DMS 273 (cell line): ENCODE data around the gene TOP2A.

Source experiments
- DNase-seq: peaks from one replicate; lab custom pipeline; 2025; ENCODE audit not compliant: unreplicated experiment; lab: John Stamatoyannopoulos, UW

The TOP2A gene

DNA sequence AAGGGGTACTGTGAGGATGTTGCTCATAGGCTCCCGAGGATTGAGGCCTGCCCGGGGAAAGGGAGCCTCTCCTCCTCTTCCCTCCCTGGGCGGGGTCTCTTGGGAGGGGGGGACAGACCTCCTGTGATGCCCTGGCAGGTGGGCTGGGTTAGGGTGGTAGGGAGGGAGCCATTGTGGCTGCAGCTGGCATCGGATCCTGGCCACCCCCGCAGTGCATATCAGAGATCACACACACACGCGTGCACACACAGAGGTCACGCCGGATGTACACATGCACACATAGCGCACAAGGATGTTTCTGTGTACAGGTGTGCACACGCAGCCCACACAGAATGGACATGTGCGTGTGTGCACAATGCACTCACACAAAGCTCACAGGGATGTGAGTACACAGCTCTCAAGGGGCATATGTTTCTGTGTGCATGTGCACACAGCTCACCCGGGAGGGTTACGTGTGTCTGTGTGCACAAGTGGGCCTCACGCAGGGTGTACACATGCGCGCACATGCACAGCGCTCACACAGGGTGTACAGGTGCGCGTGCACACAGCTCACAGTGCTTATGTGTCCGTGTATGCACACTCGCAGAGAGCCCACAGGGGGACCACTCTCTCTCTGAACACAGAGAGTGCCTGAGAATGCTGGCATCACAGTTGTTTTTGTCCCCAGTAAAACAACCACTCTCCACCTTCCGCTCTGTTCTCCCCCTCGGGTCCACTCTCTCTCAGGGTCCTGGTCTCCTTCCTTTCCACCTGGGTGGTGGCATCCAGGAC, 55.6 kb downstream of the TOP2A start:
- no peak for DNase-seq

DNA sequence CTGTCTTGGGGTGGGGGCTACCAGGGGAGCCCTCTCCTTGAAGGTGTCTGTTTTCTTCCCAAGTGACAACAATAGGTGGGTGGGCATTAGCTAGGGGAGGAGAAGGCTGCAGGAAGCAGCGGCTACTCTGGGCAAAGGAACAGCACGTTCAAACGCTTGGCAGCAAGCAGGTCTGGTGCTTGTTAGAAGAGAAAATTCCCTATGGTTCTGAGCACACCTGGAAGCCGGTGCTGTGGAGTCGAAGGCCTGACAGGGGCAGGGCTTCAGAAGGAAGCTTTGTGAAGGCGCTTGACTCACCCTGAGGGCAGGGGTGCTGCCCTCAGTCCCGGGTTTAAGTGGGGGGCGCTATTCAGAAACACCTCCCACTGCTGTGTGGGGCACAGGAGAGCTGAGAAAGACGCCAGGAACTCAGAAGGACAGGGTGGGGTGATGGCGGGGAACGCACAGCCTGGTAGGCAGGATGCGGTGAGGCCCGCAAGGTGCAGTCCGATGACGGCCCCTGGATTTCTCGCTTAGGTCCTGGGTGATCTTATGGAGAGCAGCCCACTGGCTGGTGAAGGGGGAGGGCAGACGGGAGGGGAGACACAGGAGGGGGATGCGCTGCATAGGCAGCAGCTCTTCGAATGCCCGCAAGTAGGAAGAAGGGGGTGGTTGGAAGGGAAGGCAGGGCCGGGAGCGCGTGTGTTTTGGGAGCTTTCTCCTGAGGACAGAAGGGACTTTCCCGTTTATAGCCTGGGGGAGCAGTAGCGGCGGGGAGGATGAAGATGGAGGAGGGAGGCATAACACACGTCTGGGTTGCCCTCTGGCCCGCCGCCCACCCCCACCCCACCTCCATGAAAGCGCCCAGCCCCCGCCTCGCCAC, 56.4 kb downstream of the TOP2A start:
- DNase-seq: no peak

DNA sequence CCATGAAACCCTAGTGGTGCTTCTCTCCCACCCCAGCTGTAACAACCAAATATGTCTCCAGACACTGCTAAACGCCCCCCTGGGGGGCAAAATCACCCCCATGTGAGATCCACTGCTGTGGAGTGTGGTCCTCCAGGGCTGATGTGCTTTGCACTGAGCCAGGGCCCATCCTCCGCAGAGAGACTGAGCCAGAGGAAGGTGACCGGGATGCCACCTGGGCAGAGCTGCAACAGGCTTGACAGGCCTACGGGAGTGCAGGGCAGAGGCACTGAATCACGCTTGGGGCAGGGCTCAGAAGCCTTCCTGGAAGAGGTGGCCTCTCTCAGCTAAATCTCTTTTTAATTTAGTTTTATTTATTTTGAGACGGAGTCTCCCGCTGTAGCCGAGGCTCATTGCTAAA, 57.6 kb downstream of the TOP2A start:
- no peak for DNase-seq

DNA sequence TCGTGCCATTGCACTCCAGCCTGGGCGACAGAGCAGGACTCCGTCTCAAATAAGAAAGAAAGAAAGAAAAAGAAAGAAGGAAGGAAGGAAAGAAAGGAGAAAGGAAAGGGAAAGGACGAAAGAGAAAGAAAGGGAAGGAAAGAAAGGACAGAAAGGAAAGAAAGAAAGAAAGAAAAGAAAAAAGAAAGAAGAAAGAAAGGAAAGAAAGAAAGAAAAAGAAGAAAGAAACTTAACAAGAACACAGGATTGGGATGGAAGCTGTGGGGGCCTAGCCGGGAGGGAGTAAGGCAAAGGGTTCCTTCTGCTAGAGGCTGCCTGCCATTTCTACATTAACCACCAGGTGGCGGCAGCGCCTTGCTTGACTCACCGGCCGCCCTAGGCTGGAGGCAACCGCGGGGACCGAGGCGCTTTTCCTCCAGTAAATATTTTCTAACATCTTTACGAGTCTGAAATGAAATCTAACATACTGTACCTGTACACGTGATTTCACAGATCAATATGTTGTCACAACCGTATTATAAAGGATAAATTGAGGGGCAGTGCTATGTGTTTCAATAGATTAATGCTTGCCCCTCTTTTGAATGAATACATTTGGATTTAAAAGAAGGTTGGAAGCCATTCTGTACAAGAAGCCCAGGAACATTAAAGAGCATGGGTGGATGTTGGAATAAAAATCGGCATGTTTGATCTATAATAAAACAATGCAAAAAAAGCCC, 59.2 kb downstream of the TOP2A start:
- peak; percentile 95 for DNase-seq

DNA sequence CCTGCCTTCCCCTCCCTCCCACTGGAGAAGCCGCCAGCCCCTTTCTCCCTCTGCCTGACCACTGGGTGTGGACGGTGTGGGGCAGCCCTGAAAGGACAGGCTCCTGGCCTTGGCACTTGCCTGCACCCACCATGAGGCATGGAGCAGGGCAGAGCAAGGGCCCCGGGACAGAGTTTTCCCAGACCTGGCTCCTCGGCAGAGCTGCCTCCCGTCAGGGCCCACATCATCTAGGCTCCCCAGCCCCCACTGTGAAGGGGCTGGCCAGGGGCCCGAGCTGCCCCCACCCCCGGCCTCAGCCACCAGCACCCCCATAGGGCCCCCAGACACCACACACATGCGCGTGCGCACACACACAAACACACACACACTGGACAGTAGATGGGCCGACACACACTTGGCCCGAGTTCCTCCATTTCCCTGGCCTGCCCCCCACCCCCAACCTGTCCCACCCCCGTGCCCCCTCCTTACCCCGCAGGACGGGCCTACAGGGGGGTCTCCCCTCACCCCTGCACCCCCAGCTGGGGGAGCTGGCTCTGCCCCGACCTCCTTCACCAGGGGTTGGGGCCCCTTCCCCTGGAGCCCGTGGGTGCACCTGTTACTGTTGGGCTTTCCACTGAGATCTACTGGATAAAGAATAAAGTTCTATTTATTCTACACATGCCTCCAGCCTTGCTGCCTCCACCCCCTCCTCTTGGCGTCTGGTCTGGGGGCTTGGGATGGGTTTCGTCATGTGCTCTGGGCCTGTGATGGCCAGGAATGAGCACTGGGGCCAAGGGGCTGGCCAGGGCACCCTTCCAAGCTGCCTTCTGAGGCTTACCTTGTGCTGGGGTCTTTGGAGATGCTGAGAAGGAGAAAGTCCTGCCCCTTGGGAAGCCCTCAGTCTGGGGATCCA, 60.5 kb downstream of the TOP2A start:
- no peak for DNase-seq

DNA sequence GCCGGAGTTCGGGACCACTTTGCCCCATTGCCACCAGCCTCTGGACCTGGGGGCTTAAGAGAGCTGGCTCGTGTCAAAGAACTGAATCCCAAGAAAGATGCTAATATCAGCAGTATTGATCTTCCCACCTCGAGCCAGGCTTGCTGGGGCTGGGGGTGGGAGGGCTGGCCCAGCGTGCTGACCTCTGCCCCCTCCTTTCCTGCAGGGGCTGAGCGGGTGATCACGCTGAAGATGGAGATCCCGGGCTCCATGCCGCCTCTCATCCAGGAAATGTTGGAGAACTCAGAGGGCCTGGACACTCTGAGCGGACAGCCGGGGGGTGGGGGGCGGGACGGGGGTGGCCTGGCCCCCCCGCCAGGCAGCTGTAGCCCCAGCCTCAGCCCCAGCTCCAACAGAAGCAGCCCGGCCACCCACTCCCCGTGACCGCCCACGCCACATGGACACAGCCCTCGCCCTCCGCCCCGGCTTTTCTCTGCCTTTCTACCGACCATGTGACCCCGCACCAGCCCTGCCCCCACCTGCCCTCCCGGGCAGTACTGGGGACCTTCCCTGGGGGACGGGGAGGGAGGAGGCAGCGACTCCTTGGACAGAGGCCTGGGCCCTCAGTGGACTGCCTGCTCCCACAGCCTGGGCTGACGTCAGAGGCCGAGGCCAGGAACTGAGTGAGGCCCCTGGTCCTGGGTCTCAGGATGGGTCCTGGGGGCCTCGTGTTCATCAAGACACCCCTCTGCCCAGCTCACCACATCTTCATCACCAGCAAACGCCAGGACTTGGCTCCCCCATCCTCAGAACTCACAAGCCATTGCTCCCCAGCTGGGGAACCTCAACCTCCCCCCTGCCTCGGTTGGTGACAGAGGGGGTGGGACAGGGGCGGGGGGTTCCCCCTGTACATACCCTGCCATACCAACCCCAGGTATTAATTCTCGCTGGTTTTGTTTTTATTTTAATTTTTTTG, 61.6 kb downstream of the TOP2A start:
- no peak for DNase-seq

DNA sequence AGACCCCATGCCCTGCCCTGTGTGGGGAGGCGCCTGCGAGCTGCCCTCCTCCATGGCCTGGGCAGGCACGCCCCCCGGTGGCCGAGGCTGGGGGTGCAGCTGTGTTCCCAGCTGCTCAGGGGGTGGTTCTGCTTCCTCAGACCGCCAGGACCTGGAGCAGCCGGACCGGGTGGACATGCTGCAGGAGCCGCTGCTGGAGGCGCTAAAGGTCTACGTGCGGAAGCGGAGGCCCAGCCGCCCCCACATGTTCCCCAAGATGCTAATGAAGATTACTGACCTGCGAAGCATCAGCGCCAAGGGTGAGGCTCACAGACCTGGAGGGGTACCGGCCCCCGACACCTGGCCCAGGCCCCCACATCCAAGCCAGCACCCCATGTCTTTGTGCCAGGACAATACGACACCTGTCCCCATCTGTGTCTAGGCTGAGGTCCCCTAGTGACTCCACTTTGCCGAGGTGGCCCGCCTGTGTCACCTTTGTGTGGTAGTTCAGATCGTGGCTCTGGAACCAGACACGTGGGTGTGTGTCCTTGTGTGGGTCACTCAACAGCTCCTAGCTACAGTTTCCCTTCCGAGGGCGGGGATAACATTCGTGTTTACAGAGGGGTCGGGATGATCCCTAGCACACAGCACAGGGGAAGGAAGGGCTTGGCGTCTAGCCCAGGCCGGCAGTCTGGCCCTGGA, 62.4 kb downstream of the TOP2A start:
- DNase-seq: peak; percentile 86

DNA sequence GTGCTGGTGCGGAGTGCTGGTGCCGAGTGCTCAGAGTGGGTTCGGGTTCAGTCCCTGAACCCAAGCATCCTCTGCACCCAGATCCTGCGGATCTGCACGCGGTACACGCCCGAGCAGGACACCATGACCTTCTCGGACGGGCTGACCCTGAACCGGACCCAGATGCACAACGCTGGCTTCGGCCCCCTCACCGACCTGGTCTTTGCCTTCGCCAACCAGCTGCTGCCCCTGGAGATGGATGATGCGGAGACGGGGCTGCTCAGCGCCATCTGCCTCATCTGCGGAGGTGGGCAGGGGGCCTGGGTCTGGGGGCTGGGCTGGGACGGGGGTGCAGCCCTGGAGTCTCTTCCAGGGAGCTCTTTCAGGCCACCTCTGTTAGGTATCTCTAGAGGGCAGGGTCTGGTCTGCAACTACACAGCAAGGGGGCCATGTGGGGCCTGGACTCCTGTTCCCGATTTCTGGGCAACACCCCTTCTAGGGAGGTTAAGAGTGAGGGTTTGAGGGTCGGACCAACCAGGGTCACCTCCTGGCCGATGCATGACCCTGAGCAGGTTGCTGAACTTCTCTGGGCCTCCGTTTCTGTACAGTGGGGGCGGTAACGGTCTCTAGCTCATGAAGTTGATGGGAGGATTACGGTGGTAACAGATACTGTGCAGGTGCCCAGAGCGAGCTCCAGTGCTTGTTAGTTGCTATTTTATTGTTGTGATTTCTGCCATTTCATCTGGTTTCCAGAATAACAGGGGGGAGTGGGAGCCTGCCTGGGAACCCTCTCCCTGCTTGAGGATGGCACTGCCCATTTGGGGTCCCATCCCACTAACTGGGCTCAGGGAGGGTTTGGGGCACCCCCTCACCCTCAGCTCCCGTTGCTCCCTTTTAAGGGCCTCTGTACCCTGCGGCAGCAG, 63.2 kb downstream of the TOP2A start:
- peak; percentile 53 for DNase-seq

DNA sequence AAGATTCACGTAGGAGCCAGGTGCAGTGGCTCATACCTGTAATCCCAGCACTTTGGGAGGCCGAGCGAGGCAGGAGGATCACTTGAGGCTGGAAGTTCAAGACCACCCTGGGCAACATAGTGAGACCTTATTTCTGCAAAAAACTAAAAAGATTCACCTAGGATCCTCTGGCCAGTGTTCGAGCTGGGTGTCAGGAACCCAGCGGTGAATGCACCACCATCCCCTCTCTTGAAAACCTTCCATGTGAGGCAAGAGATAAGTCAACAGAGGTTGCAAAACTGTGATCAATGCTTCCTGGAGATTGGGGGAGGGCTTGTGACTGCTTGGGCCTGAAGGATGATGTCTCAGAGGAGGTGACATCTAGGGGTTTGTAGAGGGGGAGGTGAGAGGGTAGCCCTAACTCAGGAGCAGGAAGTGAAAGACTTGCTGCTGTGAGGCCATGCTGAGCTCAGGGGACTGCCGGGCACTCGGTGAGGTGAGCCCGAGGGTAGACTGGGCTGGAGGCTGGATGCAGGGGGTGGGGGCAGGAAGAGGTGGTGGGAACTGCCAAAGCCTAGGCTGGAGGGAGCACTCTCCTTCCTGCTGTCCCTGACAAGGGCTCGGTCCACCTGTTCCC, 64.8 kb downstream of the TOP2A start:
- no peak for DNase-seq

DNA sequence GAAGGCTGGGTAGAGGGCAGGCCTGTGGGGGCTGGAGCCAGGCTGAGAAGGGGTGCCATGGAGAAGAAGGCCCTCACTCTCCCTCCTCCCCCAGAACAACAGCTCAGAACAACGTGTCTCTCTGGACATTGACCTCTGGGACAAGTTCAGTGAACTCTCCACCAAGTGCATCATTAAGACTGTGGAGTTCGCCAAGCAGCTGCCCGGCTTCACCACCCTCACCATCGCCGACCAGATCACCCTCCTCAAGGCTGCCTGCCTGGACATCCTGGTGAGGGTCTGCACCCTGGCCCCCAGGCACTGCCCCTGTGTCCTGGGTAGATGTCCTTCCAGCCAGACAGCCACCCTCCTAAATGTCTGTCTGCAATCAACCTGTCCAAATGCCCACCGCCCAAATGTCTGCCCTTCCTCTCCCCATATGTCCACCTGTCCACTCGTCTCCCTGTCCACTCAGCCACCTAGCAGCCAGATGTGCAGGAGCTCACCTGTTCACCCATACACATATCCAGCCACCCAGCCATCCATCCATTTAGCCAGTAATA, 65.4 kb downstream of the TOP2A start:
- no peak for DNase-seq

DNA sequence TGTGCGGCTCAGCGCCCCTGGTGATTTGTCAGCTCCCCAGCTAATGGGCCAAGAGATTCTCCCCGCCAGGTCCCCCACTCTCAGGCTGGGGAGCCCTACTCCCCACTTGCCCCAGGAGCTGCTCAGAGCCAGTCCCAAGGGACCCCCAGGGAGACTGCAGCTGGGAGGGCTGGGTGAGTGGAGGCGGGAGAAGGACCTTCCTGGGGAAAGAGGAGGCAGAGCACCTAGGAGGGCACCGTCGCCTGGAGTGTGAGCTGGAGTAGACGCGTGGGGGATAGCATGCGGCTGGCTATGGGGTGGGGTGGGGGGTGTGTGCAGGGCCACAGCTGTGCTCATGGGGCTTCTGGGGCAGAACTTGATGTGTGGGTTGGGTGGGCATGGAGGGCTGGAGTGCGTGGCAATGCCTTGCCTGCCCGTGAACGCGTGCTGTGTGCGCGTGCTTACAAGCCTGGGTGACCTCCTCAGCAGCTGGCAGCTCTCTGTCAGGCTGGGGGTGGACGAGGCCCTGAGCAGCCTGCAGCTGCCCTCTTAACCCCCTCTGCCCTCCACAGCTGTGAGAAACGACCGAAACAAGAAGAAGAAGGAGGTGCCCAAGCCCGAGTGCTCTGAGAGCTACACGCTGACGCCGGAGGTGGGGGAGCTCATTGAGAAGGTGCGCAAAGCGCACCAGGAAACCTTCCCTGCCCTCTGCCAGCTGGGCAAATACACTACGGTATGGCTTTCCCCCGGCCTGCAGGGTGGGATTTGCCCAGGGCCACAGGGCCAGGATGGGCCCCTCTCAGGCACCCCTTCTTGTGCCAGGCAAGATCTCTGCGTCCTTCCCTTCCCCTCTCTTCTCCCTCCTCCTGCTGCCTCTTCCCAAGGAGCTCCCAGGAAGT, 66.1 kb downstream of the TOP2A start:
- no peak for DNase-seq

DNA sequence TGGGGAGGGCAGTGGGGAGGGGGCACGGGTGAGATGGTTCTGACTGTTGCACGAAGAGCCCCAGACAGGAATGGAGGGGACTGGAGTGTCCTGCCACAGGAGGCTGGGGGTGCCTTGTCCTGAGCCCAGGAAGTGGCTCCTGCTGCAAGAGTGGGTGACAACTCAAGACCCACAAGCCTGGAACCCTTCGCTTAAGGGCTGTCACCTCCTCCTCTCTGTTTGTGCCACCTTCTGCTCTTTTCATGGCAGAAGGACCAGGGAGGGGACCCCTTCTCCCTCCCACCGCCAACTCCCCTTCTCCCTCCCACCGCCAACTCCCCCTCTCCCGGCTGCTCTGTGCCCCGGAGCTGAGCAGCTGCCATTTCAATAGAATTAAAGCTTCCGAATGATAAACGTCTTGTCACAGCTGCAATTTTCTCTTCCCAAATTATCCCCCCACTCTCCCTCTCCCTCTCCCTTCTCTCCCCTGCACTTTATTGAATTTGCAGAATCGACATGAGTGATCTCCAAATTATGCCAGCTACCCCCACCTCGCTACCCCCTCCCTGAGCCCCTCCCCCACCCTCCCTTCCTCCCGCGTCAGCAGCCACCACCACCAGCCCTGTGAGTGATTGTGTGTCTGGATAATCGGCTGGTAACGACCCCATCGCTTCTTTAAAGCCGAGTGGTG, 66.9 kb downstream of the TOP2A start:
- DNase-seq: no peak

DNA sequence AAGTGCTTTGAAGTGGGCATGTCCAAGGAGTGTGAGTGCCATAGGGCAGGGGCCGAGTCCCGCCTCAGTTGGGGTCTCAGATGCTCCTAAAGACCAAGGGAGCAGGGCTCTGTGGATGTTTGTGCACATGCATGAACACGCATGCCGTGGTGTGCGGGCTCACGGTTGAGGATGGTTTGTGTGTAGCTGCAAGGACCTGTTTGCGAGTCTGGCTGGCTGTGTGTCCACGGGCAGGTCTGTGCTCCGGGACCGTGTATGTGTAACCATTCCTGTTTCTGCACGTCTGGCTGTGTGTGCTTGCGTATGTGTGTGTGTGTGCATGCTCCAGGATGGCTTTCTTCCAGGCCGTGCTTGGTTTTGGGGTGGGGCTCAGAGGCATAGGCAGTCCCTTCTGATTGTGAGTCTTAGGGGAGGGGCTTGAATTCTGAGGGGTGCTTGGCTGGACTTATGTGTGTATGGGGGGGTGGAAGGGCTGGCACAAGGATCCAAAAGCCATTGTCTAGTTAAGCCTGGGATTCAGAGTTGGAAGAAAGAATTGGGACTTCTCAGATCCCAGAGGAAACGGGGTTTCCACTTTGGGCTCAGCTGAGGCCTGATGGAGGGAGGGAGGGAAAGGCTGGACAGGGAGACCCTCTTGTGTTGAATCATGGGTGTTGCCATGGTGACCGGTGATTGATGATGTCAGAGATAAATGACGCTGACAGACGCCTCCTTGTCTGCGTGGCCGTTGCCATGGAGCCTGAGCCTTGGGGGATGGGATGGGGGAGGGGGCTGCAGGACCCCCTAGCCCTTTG, 67.6 kb downstream of the TOP2A start:
- no peak for DNase-seq

DNA sequence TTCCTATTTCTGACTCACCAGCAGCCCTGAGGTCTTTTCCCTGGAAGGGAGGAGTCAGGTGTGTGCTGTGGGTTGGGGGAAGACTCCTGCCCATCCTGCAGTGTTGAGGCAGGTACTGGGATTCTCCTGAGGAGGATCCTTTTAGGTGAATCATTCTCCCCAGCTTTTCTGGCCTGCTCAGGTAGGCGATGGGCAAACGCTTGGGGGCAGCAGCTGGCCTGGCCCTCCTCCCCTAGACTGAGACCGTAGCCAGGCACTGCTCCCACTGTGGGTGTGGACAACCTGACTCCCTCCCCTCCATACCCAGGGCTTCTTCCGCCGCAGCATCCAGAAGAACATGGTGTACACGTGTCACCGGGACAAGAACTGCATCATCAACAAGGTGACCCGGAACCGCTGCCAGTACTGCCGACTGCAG, 68.2 kb downstream of the TOP2A start:
- no peak for DNase-seq
